ENCODE results near the gene PDK3. TPM values are rescaled to one million over a fixed set of nuclear protein-coding genes. Genes with fewer than 3 reads are reported as not detected.

Gene PDK3
- total and polyA plus RNA-seq, 5 experiments from 2014 or later: 26.7 to 40.4 (median 34.4) TPM

DNA sequence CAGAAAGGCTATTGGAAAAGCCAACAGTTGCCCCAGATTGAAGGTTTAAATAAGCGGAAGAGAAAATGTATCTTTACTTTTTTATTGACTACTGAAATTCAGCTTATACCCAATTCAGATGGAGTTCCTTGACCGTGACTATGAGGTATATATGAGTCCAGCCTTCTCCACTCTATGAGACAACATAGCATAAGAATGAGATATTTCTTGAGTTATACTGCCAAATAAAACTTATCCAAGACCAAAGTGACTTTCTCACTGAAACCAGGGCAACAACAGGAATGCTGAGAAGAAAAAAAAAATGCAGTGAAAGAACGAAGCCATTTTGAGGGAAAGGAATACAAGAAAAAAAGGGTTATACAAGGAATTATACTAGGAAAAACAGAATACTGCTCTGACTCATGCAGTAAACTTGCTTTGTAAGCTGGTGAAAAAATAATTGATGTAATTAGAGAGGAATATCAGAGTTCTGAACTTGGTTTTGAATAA lies 16.3 kb upstream of the PDK3 start:
- Mint-ChIP-seq H3K4me3 (no peak overlapping the region), H3K36me3 (no peaks in the 10 kb centered on the region), H3K27me3 (no peaks in the 10 kb centered on the region), H3K4me1 (no peaks in the 10 kb centered on the region), H3K9me3 (peaks cover 0 to 3% (median 0%) of the 10 kb centered on the region in 9 donors), H3K27ac (no peak overlapping the region)
- no peak for ATAC-seq
- no peak for DNase-seq
- POLR2A ChIA-PET: interaction anchor here (0.6 kb wide), 1 partner anchor 649 kb away, joined by 5 read pairs; no protein-coding TSS in a partner anchor

DNA sequence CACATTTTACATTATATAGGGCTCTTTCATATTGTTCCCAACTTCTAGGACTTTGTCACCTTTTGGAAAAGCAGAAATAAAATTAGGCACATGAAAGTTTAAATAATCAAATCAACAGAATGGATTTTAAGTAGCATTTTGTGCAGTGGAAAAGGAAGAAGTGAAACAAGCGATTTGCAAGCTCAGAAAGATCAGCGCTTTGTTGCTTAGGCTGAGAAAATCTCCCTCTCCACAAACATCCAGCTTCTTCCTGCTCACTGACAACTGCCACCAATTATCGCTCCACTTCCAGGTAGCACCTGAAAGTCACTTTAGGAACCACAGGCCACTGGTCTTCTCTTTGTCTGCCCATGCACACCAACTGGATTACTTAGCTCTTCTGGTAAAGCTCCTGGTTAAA lies 2.0 kb upstream of the PDK3 start:
- DNase-seq (no peak), ATAC-seq (no peak)
- Mint-ChIP-seq H3K9me3 (peaks cover 0 to 2% (median 0%) of the 10 kb centered on the region in 9 donors), H3K27me3 (no peaks in the 10 kb centered on the region), H3K4me1 (peaks cover 9 to 28% (median 22%) of the 10 kb centered on the region in 4 donors), H3K36me3 (no peaks in the 10 kb centered on the region), H3K4me3 (no peak overlapping the region), H3K27ac (peak overlapping the region in 1 of 10 donors; percentile 13)
- POLR2A ChIA-PET: interaction anchor here (0.9 kb wide), 1 partner anchor 16 kb away, joined by 3 read pairs; no protein-coding TSS in a partner anchor

DNA sequence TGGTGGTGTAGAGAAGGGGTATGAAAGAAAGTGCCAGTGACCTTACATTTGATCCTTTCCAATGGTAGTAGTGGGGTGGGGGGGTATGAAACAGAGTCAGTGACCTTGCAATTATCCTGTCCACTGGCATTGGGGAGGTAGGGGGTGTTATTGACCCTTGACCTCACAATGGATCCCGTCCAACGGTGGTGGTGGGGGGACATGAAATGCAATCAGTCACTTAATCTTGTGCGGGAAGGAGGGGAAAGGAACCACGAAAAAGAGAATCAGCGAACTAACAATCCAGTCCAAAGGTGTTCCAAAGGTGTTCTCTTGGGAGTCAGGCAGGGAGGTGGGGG lies 619 bp upstream of the PDK3 start:
- peak overlapping the region; percentile 82 to 97 (median 94) for H3K27ac Mint-ChIP-seq
- peaks cover 0 to 2% (median 0%) of the 10 kb centered on the region in 9 donors for H3K9me3 Mint-ChIP-seq
- peak in 1 of 10 donors; percentile 57 for DNase-seq
- POLR2A ChIA-PET: interaction anchor here (1.2 to 3.2 kb wide), 4 partner anchors 15 to 410 kb away, joined by 4 to 32 read pairs (median 7); no protein-coding TSS in a partner anchor
- no peak for ATAC-seq
- no peaks in the 10 kb centered on the region for H3K27me3 Mint-ChIP-seq
- peak overlapping the region; percentile 79 to 92 (median 84) for H3K4me3 Mint-ChIP-seq
- no peaks in the 10 kb centered on the region for H3K36me3 Mint-ChIP-seq
- H3K4me1 Mint-ChIP-seq: peaks cover 11 to 38% (median 33%) of the 10 kb centered on the region in 4 donors

- DNase-seq (peak in 4 of 10 donors; percentile 19 to 56 (median 26)), ATAC-seq (peak; percentile 22 to 29)
- no peaks in the 10 kb centered on the region for H3K36me3 Mint-ChIP-seq
- POLR2A ChIA-PET: interaction anchor here (0.8 to 3.2 kb wide), 6 partner anchors 12 to 412 kb away, joined by 3 to 32 read pairs (median 5); no protein-coding TSS in a partner anchor
- no peaks in the 10 kb centered on the region for H3K27me3 Mint-ChIP-seq
- peaks cover 0 to 2% (median 0%) of the 10 kb centered on the region in 9 donors for H3K9me3 Mint-ChIP-seq
- peak overlapping the region; percentile 3 to 90 (median 68) for H3K27ac Mint-ChIP-seq
- H3K4me3 Mint-ChIP-seq: peak overlapping the region; percentile 58 to 87 (median 79)
- H3K4me1 Mint-ChIP-seq: peaks cover 13 to 43% (median 38%) of the 10 kb centered on the region in 4 donors
Observed at GRCh38 chrX:24465532-24465865, 413 bp downstream of the PDK3 start.

DNA sequence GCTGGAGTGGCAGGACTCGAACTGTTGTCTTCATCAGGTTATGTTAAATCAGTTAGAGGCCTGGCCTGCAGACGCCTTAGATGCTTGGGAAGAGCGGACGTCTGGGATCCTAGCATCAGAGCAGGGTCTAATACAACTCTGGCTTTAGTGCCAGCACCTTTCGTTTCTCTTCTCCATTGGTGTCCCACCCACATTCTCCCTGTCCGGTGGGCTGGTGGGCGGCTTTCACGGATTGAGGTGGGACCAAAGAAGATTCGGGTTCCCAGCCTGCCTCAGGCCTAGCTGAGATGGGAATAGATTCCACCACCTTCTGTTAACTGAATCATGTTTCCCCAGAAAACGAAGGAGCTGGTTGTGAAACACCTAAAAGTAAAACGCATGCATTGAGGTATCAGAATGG lies 939 bp downstream of the PDK3 start:
- peaks cover 0 to 2% (median 0%) of the 10 kb centered on the region in 9 donors for H3K9me3 Mint-ChIP-seq

GRCh38 chrX:24468245-24468644 lies 3.2 kb downstream of the PDK3 start:
- Mint-ChIP-seq H3K27me3 (no peaks in the 10 kb centered on the region), H3K4me1 (peaks cover 21 to 59% (median 53%) of the 10 kb centered on the region in 4 donors), H3K4me3 (peak overlapping the region in 9 of 10 donors; percentile 5 to 84 (median 50)), H3K36me3 (no peaks in the 10 kb centered on the region), H3K9me3 (peaks cover 0 to 2% (median 0%) of the 10 kb centered on the region in 9 donors), H3K27ac (peak overlapping the region in 8 of 10 donors; percentile 23 to 89 (median 66))
- POLR2A ChIA-PET: no interaction called here
- DNase-seq: no peak
- no peak for ATAC-seq

More for the DNA sequence above, 939 bp downstream of the PDK3 start:
- no peaks in the 10 kb centered on the region for H3K36me3 Mint-ChIP-seq
- POLR2A ChIA-PET: interaction anchor here (1.1 to 3.2 kb wide), 4 partner anchors 14 to 32 kb away, joined by 4 to 32 read pairs (median 7); no protein-coding TSS in a partner anchor
- no peak for ATAC-seq
- peak overlapping the region; percentile 58 to 87 (median 79) for H3K4me3 Mint-ChIP-seq
- peak overlapping the region; percentile 3 to 90 (median 67) for H3K27ac Mint-ChIP-seq
- H3K4me1 Mint-ChIP-seq: peaks cover 14 to 48% (median 43%) of the 10 kb centered on the region in 4 donors
- no peak for DNase-seq
- H3K27me3 Mint-ChIP-seq: no peaks in the 10 kb centered on the region

- Mint-ChIP-seq H3K36me3 (no peaks in the 10 kb centered on the region), H3K4me3 (peak overlapping the region in 8 of 10 donors; percentile 1 to 68 (median 58)), H3K4me1 (peaks cover 22 to 70% (median 62%) of the 10 kb centered on the region in 4 donors), H3K9me3 (no peaks in the 10 kb centered on the region), H3K27ac (peak overlapping the region in 6 of 10 donors; percentile 5 to 77 (median 58)), H3K27me3 (no peaks in the 10 kb centered on the region)
- peak in 1 of 2 donors; percentile 39 for ATAC-seq
- POLR2A ChIA-PET: interaction anchor here (2.7 kb wide), 1 partner anchor 8 kb away, joined by 16 read pairs; no protein-coding TSS in a partner anchor
- no peak for DNase-seq
Observed at GRCh38 chrX:24471808-24472207, 6.7 kb downstream of the PDK3 start.

- no peak for DNase-seq
- peaks cover 20 to 76% (median 63%) of the 10 kb centered on the region in 4 donors for H3K4me1 Mint-ChIP-seq
- H3K9me3 Mint-ChIP-seq: no peaks in the 10 kb centered on the region
- POLR2A ChIA-PET: no interaction called here
- H3K27me3 Mint-ChIP-seq: no peaks in the 10 kb centered on the region
- peak overlapping the region in 4 of 10 donors; percentile 18 to 76 (median 42) for H3K4me3 Mint-ChIP-seq
- no peak for ATAC-seq
- peak overlapping the region in 4 of 10 donors; percentile 34 to 60 (median 46) for H3K27ac Mint-ChIP-seq
- no peaks in the 10 kb centered on the region for H3K36me3 Mint-ChIP-seq
Observed at GRCh38 chrX:24475480-24475879, 10.4 kb downstream of the PDK3 start.

GRCh38 chrX:24478509-24478908 lies 13.4 kb downstream of the PDK3 start:
- Mint-ChIP-seq H3K4me3 (peak overlapping the region in 7 of 10 donors; percentile 57 to 87 (median 73)), H3K27me3 (no peaks in the 10 kb centered on the region), H3K4me1 (peaks cover 15 to 84% (median 66%) of the 10 kb centered on the region in 4 donors), H3K36me3 (no peaks in the 10 kb centered on the region), H3K9me3 (peaks cover 0 to 2% (median 0%) of the 10 kb centered on the region in 9 donors), H3K27ac (peak overlapping the region; percentile 85 to 97 (median 94))
- POLR2A ChIA-PET: interaction anchor here (2.7 to 3.1 kb wide), 2 partner anchors 8 to 13 kb away, joined by 16 to 32 read pairs; partner anchors contain the start of gene PDK3
- ATAC-seq (no peak), DNase-seq (no peak)

GRCh38 chrX:24479924-24480323 lies 14.8 kb downstream of the PDK3 start:
- H3K36me3 Mint-ChIP-seq: no peaks in the 10 kb centered on the region
- no peaks in the 10 kb centered on the region for H3K27me3 Mint-ChIP-seq
- H3K4me3 Mint-ChIP-seq: peak overlapping the region; percentile 57 to 87 (median 74)
- POLR2A ChIA-PET: interaction anchor here (0.7 to 3.1 kb wide), 6 partner anchors 9 to 20 kb away, joined by 3 to 32 read pairs (median 6); partner anchors contain the start of gene PDK3
- H3K4me1 Mint-ChIP-seq: peaks cover 13 to 82% (median 66%) of the 10 kb centered on the region in 4 donors
- DNase-seq (peak; percentile 34 to 89 (median 73)), ATAC-seq (peak; percentile 96 to 97)
- peaks cover 0 to 2% (median 0%) of the 10 kb centered on the region in 9 donors for H3K9me3 Mint-ChIP-seq
- peak overlapping the region; percentile 85 to 97 (median 94) for H3K27ac Mint-ChIP-seq

DNA sequence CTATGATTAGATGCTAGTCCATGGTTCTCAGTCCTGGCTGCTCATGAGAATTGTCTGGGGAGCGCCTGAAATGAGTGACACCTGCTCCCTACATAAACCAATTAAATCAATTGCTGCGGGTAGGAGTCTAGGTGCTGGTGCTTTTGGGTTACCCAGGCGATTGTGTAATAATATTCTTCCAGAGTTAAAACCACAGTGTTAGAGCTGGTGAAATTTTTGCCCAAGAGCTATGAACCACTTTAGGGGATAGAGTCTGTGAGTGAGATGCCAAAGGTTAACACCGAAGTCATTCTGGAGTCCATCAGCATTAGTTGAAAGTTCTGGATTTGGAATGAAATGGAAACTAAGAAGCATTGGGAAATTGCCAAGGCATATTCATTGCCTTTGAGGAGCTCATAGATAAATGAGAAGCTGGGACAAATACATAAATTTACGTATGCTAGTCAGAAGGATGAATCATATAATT lies 15.3 kb downstream of the PDK3 start:
- Mint-ChIP-seq H3K9me3 (peaks cover 0 to 2% (median 0%) of the 10 kb centered on the region in 9 donors), H3K27ac (peak overlapping the region; percentile 85 to 97 (median 94))
- peak in 1 of 10 donors; percentile 7 for DNase-seq

GRCh38 chrX:24482823-24483415 lies 17.8 kb downstream of the PDK3 start:
- Mint-ChIP-seq H3K4me3 (peak overlapping the region in 1 of 10 donors; percentile 7), H3K36me3 (no peaks in the 10 kb centered on the region), H3K4me1 (peaks cover 13 to 54% (median 44%) of the 10 kb centered on the region in 4 donors), H3K27ac (peak overlapping the region in 9 of 10 donors; percentile 49 to 97 (median 77)), H3K9me3 (peaks cover 0 to 2% (median 0%) of the 10 kb centered on the region in 9 donors), H3K27me3 (no peaks in the 10 kb centered on the region)
- ATAC-seq (no peak), DNase-seq (no peak)
- POLR2A ChIA-PET: no interaction called here

More for the DNA sequence above, 15.3 kb downstream of the PDK3 start:
- H3K27me3 Mint-ChIP-seq: no peaks in the 10 kb centered on the region
- POLR2A ChIA-PET: interaction anchor here (0.7 to 3.1 kb wide), 5 partner anchors 9 to 21 kb away, joined by 3 to 32 read pairs (median 9); partner anchors contain the start of gene PDK3
- H3K4me3 Mint-ChIP-seq: peak overlapping the region; percentile 57 to 87 (median 74)
- peaks cover 13 to 77% (median 62%) of the 10 kb centered on the region in 4 donors for H3K4me1 Mint-ChIP-seq
- ATAC-seq: peak; percentile 31 to 42
- H3K36me3 Mint-ChIP-seq: no peaks in the 10 kb centered on the region

Data from naive thymus-derived CD8-positive, alpha-beta T cell (primary cell).